ENCODE data around the gene VASH1.

The VASH1 gene

GRCh38 chr14:76763096-76764041, 2.1 kb downstream of the VASH1 start:
- peak overlapping the region; percentile 24 for H3K4me3 ChIP-seq (ENCODE audit: low read depth, low read length)
- H3K4me2 ChIP-seq (ENCODE audit: low read length): peak overlapping the region; percentile 19
- H3K36me3 ChIP-seq (ENCODE audit: control insufficient read depth, insufficient read depth, low read length): no peaks in the 10 kb centered on the region
- no peaks in the 10 kb centered on the region for H3K9me3 ChIP-seq (ENCODE audit: control insufficient read depth, low read length)
- H3K79me2 ChIP-seq: no peaks in the 10 kb centered on the region
- no peak overlapping the region for H3K27ac ChIP-seq
- TF ChIP-seq CTCF (IDR thresholded peaks at IDR 0.05): no peak
- H3K9ac ChIP-seq: no peak overlapping the region
- no peak overlapping the region for H2AFZ ChIP-seq
- no peaks in the 10 kb centered on the region for H3K27me3 ChIP-seq (ENCODE audit: control insufficient read depth, insufficient read depth, low read length)
- peaks cover 3% of the 10 kb centered on the region for H3K4me1 ChIP-seq

GRCh38 chr14:76765461-76765931, 4.2 kb downstream of the VASH1 start:
- H3K27me3 ChIP-seq (ENCODE audit: control insufficient read depth, insufficient read depth, low read length): no peaks in the 10 kb centered on the region
- no peaks in the 10 kb centered on the region for H3K79me2 ChIP-seq
- no peak for TF ChIP-seq CTCF (IDR thresholded peaks at IDR 0.05)
- H3K36me3 ChIP-seq (ENCODE audit: control insufficient read depth, insufficient read depth, low read length): no peaks in the 10 kb centered on the region
- H3K9ac ChIP-seq: no peak overlapping the region
- H3K4me3 ChIP-seq (ENCODE audit: low read depth, low read length): no peak overlapping the region
- no peaks in the 10 kb centered on the region for H3K9me3 ChIP-seq (ENCODE audit: control insufficient read depth, low read length)
- H3K27ac ChIP-seq: no peak overlapping the region
- H2AFZ ChIP-seq: no peak overlapping the region
- peaks cover 3% of the 10 kb centered on the region for H3K4me1 ChIP-seq
- H3K4me2 ChIP-seq (ENCODE audit: low read length): no peak overlapping the region

GRCh38 chr14:76767681-76768656, 6.7 kb downstream of the VASH1 start:
- Histone ChIP-seq H3K4me2 (ENCODE audit: low read length) (no peak overlapping the region), H3K27ac (peak overlapping the region; percentile 63), H3K4me1 (peaks cover 5% of the 10 kb centered on the region), H3K4me3 (ENCODE audit: low read depth, low read length) (no peak overlapping the region), H2AFZ (no peak overlapping the region), H3K36me3 (ENCODE audit: control insufficient read depth, insufficient read depth, low read length) (no peaks in the 10 kb centered on the region), H3K9ac (no peak overlapping the region), H3K9me3 (ENCODE audit: control insufficient read depth, low read length) (no peaks in the 10 kb centered on the region), H3K27me3 (ENCODE audit: control insufficient read depth, insufficient read depth, low read length) (no peaks in the 10 kb centered on the region), H3K79me2 (no peaks in the 10 kb centered on the region)
- no peak for TF ChIP-seq CTCF (IDR thresholded peaks at IDR 0.05)

GRCh38 chr14:76768671-76769500, 7.6 kb downstream of the VASH1 start:
- no peaks in the 10 kb centered on the region for H3K9me3 ChIP-seq (ENCODE audit: control insufficient read depth, low read length)
- H2AFZ ChIP-seq: no peak overlapping the region
- H3K36me3 ChIP-seq (ENCODE audit: control insufficient read depth, insufficient read depth, low read length): no peaks in the 10 kb centered on the region
- no peak overlapping the region for H3K9ac ChIP-seq
- H3K4me1 ChIP-seq: peaks cover 5% of the 10 kb centered on the region
- no peak for TF ChIP-seq CTCF (IDR thresholded peaks at IDR 0.05)
- H3K4me3 ChIP-seq (ENCODE audit: low read depth, low read length): no peak overlapping the region
- no peak overlapping the region for H3K4me2 ChIP-seq (ENCODE audit: low read length)
- no peaks in the 10 kb centered on the region for H3K79me2 ChIP-seq
- H3K27me3 ChIP-seq (ENCODE audit: control insufficient read depth, insufficient read depth, low read length): no peaks in the 10 kb centered on the region
- H3K27ac ChIP-seq: peak overlapping the region; percentile 61

Measured in parathyroid adenoma (tissue), 2 donors.